ENCODE results near the gene SULT6B1. TPM values are rescaled to one million over a fixed set of nuclear protein-coding genes. Genes with fewer than 3 reads are reported as not detected.
A peak's percentile ranks its signal among the peaks of the same experiment; 100 is the strongest.

SULT6B1 gene
- polyA plus RNA-seq, 2 of the 4 experiments (the other 2 are of a cell fraction) = not detected

- Histone ChIP-seq H3K9me3 (no peaks in the 10 kb centered on the region), H3K4me1 (0 out of 3 replicates have a peak, but pooled peaks cover 3% of the 10 kb centered on the region), H3K4me2 (no peak overlapping the region), H3K27ac (no peak overlapping the region), H3K4me3 (no peak overlapping the region)
- TF ChIP-seq RAD21 (conservative IDR thresholded peaks at IDR 0.05 in 1 of 2, IDR thresholded peaks at IDR 0.05 in 1 of 2) (peak in 1 of 2 experiments; percentile 30; a peak in 1 of 5 replicates), CBX2 (IDR thresholded peaks at IDR 0.05; ENCODE audit: borderline replicate concordance, low read depth) (no peak)
- 58% methylated on average over 4 of the region's 4 CpGs for WGBS (ENCODE audit: missing lambda C conversion rate)
- ATAC-seq = peak in 1 of 2 experiments; percentile 23; a peak in 1 of 6 replicates
- CTCF ChIA-PET = interaction anchor here (1.2 to 2.6 kb wide), 3 partner anchors 11 to 48 kb away, joined by 3 to 19 read pairs (median 11); no protein-coding TSS in a partner anchor
- POLR2A ChIA-PET = no interaction called here
- no peak for DNase-seq (ENCODE audit: low read depth in 1 of 2, low spot score in 1 of 2)
- peak; percentile 23 for FAIRE-seq
Measured at GRCh38 chr2:37180006-37180639, 8.3 kb downstream of the SULT6B1 start.

- DNase-seq (ENCODE audit: low read depth in 1 of 2, low spot score in 1 of 2) (no peak), FAIRE-seq (no peak), ATAC-seq (peak in 1 of 2 experiments; percentile 21; a peak in 1 of 6 replicates)
- POLR2A ChIA-PET = no interaction called here
- WGBS (ENCODE audit: missing lambda C conversion rate) = 39% methylated on average over 1 of the region's 1 CpG
- Histone ChIP-seq H3K4me3 (no peak overlapping the region), H3K4me2 (no peak overlapping the region), H3K4me1 (no peaks in the 10 kb centered on the region), H3K9me3 (no peaks in the 10 kb centered on the region), H3K27ac (no peak overlapping the region)
- CTCF ChIA-PET = interaction anchor here (0.6 kb wide), 1 partner anchor 436 kb away, joined by 6 read pairs; no protein-coding TSS in a partner anchor
- no peak for TF ChIP-seq BHLHE40 (IDR thresholded peaks at IDR 0.05; ENCODE audit: low read depth, low read length)
- no peak for TF ChIP-seq RFX5 (IDR thresholded peaks at IDR 0.05)
- no peak for TF ChIP-seq KDM5A (IDR thresholded peaks at IDR 0.05)
- no peak for TF ChIP-seq FOSB (CRISPR knock-in tag; IDR thresholded peaks at IDR 0.05)
- TF ChIP-seq E2F6 (IDR thresholded peaks at IDR 0.05; ENCODE audit: borderline replicate concordance, low read depth) = no peak
- no peak for TF ChIP-seq ZSCAN20 (CRISPR knock-in tag; IDR thresholded peaks at IDR 0.05)
- no peak for TF ChIP-seq ATOH8 (CRISPR knock-in tag; IDR thresholded peaks at IDR 0.05; ENCODE audit: low read depth)
- TF ChIP-seq TP53 (CRISPR knock-in tag; IDR thresholded peaks at IDR 0.05) = no peak
- no peak for TF ChIP-seq CBX8 (IDR thresholded peaks at IDR 0.05)
- no peak for TF ChIP-seq MAZ (IDR thresholded peaks at IDR 0.05; ENCODE audit: borderline replicate concordance, low read depth, low read length)
- no peak for TF ChIP-seq ZC3H11A (IDR thresholded peaks at IDR 0.05)
- TF ChIP-seq HMGXB4 (CRISPR knock-in tag; IDR thresholded peaks at IDR 0.05; ENCODE audit: borderline replicate concordance) = no peak
- TF ChIP-seq CBX2 (IDR thresholded peaks at IDR 0.05; ENCODE audit: borderline replicate concordance, low read depth) = no peak
Measured at GRCh38 chr2:37173741-37174140, 14.7 kb downstream of the SULT6B1 start.

GRCh38 chr2:37171624-37171950 is 16.9 kb downstream of the SULT6B1 start:
- Histone ChIP-seq H3K4me1 (peaks cover 10% of the 10 kb centered on the region; the same call in 1 of the 3 replicates), H3K4me2 (no peak overlapping the region), H3K9me3 (0 out of 3 replicates have a peak, but pooled peaks cover 4% of the 10 kb centered on the region), H3K4me3 (no peak overlapping the region), H3K27ac (no peak overlapping the region)
- no peak for ATAC-seq
- FAIRE-seq = no peak
- ChIA-PET CTCF (interaction anchor here (1.4 kb wide), 1 partner anchor 10 kb away, joined by 3 read pairs; no protein-coding TSS in a partner anchor), POLR2A (no interaction called here)
- no peak for DNase-seq (ENCODE audit: low read depth in 1 of 2, low spot score in 1 of 2)
- TF ChIP-seq ZFP36 (IDR thresholded peaks at IDR 0.05; ENCODE audit: borderline replicate concordance, partially characterized antibody) = no peak
- TF ChIP-seq HES2 (IDR thresholded peaks at IDR 0.05) = no peak
- no peak for TF ChIP-seq CBX2 (IDR thresholded peaks at IDR 0.05; ENCODE audit: borderline replicate concordance, low read depth)
- no peak for TF ChIP-seq RNF2 (IDR thresholded peaks at IDR 0.05; ENCODE audit: borderline replicate concordance, low read depth)
- TF ChIP-seq CTCF (IDR thresholded peaks at IDR 0.05) = no peak
- TF ChIP-seq HMGXB4 (CRISPR knock-in tag; IDR thresholded peaks at IDR 0.05; ENCODE audit: borderline replicate concordance) = no peak
- TF ChIP-seq KDM1A (IDR thresholded peaks at IDR 0.05; ENCODE audit: low read depth) = no peak
- no peak for TF ChIP-seq ELK1 (IDR thresholded peaks at IDR 0.05; ENCODE audit: low read depth, low read length)
- TF ChIP-seq CHD2 (IDR thresholded peaks at IDR 0.05; ENCODE audit: low read length, partially characterized antibody) = no peak
- no peak for TF ChIP-seq MAZ (IDR thresholded peaks at IDR 0.05; ENCODE audit: borderline replicate concordance, low read depth, low read length)
- no peak for TF ChIP-seq ZNF302 (CRISPR knock-in tag; IDR thresholded peaks at IDR 0.05)
- TF ChIP-seq EHF (CRISPR knock-in tag; IDR thresholded peaks at IDR 0.05) = no peak

Measured in A549 (cell line).